Epithelial cell of prostate (primary cell): ENCODE data around the gene LMF1.

Experiments
- DNase-seq: peaks from one replicate; pipeline ENCODE4 v3.0.0-alpha.2; 2011; ENCODE audit warnings: low read depth, low spot score
- H3K27ac ChIP-seq: fragments of 450-650 bp; 2 replicates; pipeline ENCODE4 v1.5.1; 2017; ENCODE audit warnings: mild to moderate bottlenecking

The LMF1 gene

DNA sequence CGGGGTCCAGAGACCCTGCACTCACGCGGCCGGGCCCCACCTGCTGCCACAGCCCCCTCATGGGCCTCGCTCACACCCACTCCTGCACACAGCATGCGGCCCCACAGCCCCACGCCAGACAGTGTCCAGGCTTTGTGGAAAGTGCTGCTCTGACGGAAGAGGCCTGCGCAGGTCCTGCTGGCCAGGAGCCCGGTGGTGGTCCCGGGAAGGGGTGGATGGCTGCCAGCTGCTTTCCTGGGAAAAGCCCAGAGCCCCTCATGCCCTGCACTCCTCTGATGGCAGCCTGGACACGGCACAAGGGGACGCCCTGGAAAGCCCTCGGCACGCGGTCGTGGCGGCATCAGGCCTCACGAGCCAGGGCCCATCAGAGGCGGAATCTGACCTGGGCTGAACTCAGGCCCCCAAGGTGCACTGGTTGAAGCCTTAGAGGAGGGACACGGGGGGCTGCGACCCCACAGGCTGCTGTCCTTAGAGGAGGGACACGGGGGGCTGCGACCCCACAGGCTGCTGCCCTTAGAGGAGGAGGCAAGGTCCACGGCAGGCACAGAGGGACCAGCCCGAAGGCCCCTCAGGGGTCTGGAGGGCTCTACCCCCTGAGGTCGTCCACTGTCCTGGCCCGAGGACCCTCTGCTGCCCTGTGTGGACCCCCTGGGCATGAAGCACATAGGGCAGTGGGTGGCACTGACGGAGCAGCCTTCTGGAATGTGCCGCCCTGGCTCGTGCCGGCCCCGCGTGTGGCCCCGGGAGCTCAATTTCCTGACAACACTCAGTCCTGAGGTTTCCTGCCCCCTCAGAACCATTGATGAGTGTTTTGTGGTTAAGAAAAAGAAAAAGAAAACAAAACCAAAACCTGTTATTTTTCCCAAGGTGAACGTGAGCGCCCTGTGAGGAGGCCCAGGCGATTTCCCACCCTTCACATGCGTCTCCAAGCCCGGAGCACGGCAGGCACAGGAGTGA is 32.9 kb upstream of the LMF1 start:
- H3K27ac ChIP-seq: no peak overlapping the region
- no peak for DNase-seq

DNA sequence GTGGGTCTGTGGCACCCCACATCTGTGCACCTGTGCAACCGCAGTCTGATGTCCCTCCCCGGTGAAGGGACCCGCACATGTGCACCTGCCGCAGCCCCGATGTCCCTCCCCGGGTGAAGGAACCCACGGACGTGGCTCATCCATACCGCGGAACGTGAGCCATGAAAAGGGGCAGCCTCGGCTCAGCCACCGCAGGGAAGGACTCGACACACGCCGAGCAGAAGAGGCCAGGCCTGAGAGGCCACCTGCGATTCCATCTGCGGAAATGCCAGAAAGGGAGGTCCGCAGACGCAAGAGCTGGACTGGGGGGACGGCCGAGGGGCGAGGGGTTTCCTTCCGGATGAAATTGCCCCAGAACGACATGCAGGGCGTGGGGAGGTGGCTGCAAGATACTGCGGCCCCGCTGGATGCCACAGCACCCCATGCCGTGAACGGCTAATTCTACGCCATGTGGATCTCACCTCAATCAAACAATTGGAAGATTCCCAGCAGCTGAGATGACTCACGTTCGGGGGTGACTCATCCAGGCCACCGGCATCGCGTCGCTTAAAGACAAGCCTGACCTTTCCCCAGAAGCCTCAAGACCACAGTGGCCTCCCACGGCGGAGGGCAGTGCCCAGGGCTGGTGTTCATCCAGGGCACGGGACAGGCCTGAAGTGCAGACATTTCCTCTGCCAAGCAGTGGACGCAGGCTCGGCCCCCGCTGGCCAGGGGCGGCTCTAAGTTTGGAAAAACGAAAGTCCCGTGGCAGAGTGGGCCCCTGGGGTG is 31.8 kb upstream of the LMF1 start:
- no peak overlapping the region for H3K27ac ChIP-seq
- no peak for DNase-seq

DNA sequence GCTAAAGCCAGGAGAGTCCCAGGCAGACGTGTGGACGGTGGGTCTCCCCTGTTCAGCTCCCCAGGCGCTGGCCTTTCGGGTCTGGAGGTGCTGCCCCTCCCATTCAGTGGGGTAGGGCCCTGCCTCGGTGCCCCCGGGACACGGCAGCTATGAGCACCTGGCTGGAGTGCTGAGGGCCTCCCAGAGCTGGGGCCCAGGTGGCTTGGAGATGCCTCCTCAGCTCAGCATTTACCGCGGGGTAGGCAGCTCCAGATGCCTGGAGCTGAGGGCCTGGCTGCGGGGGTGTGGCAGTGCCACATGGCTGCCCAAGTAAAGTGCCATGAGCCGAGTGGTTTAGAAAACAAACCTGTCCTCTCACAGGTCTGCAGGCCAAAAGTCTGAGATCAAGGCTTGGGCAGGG is 30.3 kb upstream of the LMF1 start:
- H3K27ac ChIP-seq: no peak overlapping the region
- DNase-seq: no peak

DNA sequence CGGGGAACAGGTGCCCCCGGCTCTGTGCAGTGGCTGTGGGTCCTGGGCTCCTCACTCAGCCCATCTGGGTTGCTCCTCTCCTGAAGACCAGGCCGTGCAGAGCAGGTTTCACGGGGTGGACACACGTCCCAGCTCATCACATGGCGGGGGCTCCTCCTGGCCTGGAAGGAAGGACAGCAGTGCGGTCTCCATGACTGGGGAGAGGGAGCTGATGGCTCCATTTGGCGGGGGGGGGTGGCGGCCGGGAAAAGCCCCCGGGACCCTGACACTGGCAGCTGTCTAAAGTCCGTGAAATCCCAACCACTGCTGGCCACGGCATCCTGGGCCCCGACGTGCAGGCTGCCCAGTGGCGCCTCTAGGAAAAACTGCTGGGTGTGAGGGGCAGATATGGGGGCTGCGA is 29.8 kb upstream of the LMF1 start:
- no peak overlapping the region for H3K27ac ChIP-seq
- DNase-seq: no peak

DNA sequence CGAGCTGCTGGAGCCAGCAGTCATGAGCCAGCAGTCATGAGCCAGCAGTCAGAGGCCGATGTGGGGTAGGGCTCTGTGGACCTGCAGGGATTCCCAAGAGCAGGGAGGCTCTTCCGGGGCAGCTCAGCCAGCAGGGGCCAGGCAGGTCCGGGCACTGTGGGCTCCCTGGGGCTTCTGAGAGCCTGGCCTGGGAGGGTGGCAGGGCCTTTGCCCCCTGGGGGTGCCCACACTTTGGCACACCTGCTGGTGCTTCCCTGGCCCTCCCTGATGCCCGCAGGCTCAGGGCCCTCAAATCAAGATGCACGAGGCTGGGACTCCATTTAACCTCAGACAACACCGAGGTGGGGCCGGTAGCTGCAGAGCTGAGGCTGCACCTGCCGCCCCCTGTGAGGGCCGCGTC is 28.9 kb upstream of the LMF1 start:
- H3K27ac ChIP-seq: no peak overlapping the region
- DNase-seq: no peak

DNA sequence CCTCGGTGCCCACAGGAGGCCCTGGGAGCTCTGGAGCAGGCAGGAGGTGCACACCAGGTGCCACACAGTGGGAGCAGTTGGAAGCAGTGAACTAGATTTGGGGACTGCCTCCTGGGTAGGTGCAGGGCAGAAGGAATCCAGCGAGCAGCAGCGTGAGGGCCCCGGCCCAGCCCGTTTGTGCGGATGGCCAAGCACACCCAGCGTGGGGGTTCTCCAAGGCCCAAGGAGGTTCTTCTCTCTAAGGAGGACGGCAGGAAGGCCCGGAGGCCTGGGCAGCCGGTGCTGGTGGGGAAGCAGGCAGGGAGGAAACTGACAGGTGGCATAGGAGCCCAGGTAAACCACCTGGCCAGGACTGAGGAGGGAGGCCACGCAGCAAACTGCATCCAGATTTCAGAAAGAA is 27.8 kb upstream of the LMF1 start:
- no peak for DNase-seq
- no peak overlapping the region for H3K27ac ChIP-seq

DNA sequence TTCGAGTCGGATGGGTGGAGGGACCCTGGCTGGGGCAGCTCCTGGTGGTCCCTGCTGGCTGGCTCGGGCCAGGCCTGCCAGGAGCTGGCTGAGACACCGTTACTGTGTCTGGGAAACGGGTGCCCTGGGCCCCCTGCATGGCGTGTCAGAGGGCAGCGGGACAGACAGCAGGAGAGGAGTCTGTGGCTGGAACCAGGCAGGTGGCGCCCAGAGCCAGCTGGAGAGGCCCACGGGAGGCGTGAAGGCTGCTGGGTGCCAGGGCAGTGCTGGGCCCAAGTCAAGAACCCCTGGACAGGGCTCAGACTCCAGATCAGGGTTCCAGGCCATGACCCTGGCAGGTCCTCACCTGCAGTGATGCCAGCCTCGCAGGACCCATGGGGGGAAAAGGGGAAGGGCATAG is 27.4 kb upstream of the LMF1 start:
- H3K27ac ChIP-seq: no peak overlapping the region
- DNase-seq: no peak

DNA sequence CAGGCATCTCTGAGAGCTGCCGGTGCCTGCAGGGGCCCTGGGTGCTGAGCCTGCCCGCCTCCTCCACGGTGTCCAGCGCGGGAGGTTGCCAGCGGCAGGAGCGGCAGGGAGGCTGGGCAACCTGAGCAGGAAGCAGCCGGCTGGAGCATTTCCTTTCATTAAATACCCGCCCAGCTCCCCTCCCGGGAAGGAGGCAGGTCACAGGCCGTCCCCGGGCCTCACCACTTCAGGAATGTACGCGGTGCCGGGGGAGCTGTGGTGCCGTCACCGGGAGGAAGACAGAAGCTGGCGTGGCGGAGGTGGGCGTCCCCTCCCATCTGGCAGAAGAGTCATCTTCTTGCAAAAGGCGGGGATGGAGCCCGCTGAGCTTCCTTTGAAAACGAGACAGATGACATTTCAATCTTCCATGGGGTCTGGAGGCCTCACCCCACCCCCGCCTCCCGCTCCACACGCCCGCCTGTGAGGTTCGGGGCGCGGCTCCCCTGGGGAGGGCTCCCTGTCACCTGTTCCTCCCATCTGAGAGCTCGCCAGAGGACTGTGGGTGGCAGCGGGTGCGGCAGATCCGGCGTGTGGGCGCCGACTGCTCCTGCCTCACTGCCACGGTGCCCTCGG is 26.8 kb upstream of the LMF1 start:
- no peak overlapping the region for H3K27ac ChIP-seq
- DNase-seq: no peak

DNA sequence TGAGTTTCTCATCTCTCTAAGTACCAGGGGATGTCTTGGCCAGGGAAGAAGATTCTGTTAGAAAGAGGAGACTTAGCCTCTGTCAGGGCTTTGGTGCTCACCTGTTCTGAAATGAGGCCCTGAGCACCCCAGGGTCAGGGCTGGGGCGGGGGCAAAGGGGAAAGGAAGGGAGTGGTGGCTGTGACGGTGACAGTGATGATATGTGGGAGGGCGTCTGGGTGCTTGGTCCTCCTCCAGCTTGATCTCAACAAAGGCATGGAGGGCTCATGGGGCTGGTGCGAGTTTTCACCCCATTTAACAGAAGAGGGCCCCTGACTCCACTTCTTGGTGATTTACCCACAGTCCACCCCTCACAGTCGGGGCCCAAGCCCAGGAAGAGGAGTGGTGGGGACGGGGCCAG is 25.9 kb upstream of the LMF1 start:
- no peak overlapping the region for H3K27ac ChIP-seq
- DNase-seq: no peak

DNA sequence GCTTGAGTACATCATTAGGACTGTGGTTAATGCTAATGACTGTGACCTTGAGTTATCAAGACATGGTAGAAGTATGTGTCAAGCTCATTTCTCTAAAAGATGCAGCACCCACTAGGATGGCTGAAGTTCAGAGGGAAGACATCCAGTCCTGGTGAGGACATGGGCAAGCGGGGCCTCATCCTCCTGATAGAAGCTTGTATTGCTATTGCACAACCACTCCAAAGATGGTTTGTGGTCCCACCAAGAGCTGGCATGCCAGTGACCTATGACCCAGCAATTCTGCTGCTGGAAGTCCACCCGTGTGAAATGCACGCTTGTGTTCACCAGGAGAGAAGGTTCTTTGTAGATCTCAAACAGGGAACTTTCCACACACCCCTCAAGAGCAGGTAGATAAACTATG is 25.0 kb upstream of the LMF1 start:
- no peak for DNase-seq
- no peak overlapping the region for H3K27ac ChIP-seq

DNA sequence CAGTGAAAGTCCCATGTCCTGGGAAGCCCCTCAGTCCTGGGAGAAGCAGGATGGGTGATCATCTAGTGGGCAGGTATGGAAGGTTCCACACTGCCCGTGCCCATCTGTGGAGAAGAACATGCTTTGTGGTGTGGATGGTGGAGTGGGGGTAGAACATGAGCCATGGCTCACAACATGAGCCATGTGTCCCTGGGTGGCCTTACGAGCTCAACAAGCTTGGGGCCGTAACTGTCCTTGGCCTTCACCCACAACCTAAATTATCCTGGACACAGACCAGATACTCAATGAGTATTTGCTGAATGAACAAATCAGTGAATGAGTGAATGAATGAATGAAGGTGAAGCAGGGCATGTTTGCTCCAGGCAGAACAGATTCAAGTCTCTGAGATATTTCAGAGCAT is 24.3 kb upstream of the LMF1 start:
- H3K27ac ChIP-seq: no peak overlapping the region
- DNase-seq: no peak

DNA sequence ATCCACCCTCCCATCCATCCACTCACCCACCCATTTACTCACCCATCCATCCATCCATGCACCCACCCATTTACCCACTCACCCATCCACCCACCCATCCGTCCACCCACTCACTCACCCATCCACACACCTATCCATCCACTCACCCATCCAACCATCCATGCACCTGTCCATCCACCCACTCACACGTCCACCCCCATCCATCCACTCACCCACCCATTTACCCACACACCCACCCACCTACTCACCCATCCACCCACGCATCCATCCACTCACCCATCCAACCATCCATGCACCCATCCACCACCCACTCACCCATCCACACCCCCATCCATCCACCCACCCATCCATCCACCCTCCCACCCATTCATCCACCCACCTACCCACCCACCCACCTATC is 22.9 kb upstream of the LMF1 start:
- no peak overlapping the region for H3K27ac ChIP-seq
- no peak for DNase-seq

DNA sequence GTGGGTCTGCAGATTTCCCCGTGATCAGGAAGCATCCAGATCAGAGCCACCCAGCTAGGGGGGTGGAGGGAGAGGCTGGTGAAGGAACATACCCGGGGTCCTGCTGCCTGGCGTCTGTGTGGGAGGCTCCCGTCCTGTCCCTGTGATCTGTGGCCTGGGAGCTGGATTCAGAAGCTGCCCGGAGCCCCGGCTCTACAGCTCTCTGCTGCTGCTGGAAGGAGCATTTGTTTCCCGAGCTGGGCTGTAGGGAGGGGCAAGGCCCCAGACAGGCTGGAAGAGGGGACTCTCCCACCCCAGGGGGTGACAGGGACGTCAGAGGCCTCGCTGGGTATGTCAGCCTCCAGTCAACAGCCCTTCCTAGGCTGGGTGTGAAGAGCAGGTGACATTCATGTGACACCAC is 21.0 kb upstream of the LMF1 start:
- DNase-seq: no peak
- H3K27ac ChIP-seq: no peak overlapping the region

DNA sequence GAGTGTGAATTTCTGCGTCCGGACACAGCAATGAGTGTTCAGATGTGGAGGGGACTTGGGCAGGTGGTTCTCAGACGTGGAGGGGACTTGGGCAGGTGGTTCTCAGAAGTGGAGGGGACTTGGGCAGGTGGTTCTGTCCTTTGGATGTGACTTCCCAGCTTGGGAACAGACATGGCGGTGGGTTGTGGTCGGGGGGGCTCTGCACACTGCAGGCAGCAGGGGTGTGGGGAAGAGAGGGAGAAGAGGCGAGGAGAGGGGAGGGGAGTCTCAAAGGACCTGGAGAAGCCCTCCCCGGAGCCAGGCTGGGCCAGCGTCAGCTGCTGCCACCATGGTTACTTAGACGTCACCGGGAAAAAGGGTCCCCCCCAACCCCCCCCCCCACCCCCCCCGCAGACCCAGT is 20.6 kb upstream of the LMF1 start:
- H3K27ac ChIP-seq: no peak overlapping the region
- DNase-seq: no peak

DNA sequence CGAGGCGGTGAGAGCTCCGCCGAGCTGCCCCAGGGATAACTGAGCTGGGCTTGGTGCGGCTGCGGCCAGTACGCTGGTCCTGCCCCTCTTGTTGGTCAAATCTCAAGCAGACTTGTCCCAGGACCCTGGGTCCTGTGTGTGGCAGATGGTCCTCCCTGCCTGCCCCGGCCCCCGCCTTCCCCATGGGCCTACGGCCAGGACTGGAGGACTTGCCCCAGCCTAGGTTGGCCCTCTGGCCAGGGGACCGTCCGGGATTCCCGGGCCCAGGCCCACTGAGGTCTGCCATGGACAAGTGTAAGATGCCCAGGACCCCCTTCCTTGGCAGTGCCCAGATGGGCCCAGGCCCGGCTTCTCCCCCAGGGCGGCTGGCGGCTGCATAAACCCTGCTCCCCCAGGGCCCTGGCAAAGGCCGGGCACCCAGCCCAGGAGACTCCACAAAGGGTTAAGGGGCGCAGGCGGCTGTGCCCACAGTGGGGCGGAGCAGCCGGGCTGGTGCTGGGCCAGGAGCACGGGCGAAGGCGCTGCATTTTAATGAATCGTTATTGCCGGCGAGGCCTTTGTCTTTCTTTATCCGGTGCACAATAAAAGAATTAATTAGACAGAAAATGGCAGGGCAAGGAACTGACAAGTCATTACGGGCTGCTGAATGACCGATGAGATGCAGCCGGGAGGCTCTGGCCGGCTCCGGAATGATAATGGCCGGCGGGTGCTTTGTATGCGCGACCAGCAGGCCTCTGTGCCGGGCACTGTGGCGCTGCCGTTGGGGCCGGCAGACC is 19.9 kb upstream of the LMF1 start:
- no peak for DNase-seq
- no peak overlapping the region for H3K27ac ChIP-seq

DNA sequence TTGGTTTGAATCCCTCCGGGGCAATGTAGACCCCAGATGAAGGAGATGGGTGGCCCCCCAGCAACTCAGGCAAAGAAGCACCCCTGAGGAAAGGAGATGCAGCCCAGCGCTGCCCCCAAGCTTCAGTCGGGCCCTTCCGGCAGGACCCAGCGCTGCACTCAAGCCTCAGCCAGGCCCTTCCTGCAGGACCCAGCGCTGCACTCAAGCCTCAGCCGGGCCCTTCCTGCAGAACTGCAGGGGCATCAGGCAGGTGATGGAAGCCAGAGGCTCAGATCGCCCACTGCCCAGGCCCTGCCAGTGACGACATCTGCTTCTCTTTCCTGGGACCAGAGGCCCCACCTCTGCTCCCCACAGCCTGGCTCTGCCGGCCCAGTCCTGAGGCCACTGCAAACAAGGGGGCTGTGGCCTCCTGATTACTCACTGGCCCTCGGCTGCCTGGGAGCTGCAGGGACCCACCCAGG is 18.6 kb upstream of the LMF1 start:
- no peak overlapping the region for H3K27ac ChIP-seq

DNA sequence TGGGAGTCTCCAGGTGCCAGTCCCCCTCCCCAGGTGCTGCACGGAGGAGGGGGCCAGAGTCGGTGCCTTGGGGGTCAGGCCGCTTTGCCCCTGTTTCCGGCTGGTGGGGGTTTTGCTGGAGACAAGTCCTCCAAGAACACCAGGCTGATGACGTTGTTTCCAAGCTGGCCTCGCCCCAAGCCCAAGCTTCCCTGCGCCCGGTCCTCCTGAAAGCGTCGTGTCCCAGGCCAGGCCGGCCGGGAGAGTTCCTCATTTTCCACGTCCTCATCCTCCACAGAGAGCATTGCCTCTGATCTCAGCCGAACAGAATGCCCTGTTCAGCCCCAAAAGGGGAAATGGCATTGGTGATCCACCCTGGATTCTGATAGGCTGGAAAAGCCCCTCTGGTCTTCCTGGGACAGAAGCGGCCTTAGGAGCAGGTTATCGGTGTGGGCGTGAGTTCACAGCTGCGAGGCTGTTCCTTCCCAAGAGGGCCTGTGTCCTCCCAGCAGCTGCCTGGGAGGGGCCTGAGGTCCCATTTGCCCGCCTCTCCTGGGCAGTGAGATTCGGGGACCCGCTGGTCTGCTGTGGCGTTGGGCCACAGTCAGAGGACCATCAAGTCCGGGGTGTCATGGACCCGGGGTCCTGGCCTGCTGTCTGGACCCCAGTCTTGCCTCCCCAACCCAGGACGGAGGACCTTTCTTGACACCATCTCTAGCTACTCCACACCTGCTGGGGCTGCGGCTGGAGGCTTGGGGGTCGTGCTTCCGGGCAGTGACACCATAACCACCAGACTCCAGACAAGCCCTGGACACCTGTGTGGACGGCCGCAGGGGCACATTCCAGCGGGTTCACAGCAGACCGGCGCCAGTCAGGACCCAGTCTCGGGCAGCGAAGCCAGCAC is 17.9 kb upstream of the LMF1 start:
- DNase-seq: no peak
- no peak overlapping the region for H3K27ac ChIP-seq

More for the DNA sequence above, 18.6 kb upstream of the LMF1 start:
- DNase-seq: no peak

DNA sequence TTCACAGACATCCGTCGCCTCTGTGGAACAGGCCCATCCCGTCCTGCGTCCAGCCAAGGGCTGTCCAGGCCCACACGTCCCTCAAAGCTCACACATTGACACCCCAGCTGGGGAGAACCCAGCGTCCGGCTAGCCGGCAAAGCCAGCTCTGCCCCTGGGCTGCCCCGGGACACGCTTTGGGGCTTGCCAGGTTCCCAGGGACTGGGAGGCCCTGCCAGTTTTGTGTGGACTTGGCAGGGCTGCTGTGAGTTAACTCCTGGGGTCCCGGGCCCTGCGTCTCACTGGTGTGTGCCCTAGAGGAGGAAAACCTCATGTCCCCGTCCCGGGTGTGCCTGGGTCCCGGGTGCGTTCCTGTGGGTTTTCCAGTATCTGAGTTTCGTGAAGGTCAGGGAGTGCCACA is 17.1 kb upstream of the LMF1 start:
- H3K27ac ChIP-seq: no peak overlapping the region
- DNase-seq: no peak

DNA sequence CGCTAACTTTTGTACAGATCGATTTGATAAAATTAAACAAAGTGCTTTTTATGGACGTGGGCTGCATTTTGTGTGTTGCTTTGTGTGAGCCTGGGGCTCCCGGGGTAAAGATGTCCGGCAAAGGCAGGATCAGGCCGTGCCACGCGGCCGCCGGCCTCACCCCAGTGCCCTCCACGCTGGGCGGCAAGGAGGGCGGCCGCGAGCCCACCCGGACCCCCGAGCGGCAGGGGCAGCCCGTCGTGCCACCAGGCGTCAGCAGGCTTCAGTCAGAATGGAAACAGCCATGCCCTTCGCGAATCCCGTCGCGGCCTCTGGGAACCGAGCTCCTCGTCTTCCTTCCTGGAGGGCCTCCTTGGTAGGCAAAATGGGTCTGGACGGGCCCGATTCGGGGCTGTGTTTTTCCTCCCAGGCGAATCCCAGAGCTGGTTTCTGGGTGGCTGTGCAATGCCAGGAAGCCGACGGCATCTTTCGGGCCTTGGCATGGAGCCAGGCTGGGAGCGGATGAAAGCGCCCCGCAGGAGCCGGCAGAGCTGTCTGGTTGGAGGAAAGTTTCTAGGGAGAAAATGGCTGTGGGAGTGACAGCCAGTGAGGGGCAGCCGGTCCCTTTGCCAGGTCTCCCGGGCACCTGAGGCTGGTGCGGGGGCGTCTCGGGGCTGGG is 16.3 kb upstream of the LMF1 start:
- DNase-seq: no peak
- no peak overlapping the region for H3K27ac ChIP-seq
